T-cell (primary cell): ENCODE data around the gene FNDC10. TPM values are rescaled to one million over a fixed set of nuclear protein-coding genes. Genes with fewer than 3 reads are reported as not detected.

Source experiments
- ATAC-seq, 4 experiments: fragments of 200-7000 bp in 3 of 4; fragments of 150-1000 bp in 1 of 4; cut with Tn5 transposase; replicated peaks in 1 of 4; 1 replicate in 3 of 4; 2 replicates in 1 of 4; pipeline ENCODE4 v1.10.0; 2021; ENCODE audit warnings: moderate library complexity in 3 of 4, mild to moderate bottlenecking in 2 of 4, moderate number of reproducible peaks in 1 of 4
- CTCF ChIA-PET, 2 donors: fragments of 300-600 bp; sonication (Branson Sonifier 250); formaldehyde crosslinking; loops; one replicate each; lab custom pipeline; 2022; ENCODE audit warnings: antibody characterized with exemption in 2 of 2; lab: Charles Lee
- POLR2A ChIA-PET, 2 donors: fragments of 300-600 bp; sonication (Branson Sonifier 250); formaldehyde crosslinking; loops; one replicate each; lab custom pipeline; 2022; ENCODE audit warnings: antibody characterized with exemption in 2 of 2; lab: Charles Lee
- DNase-seq, 35 experiments: peaks; one replicate each; pipeline versions ENCODE4 v3.0.0 to v3.0.0-alpha.2; 2013 to 2023
- H3K27ac ChIP-seq: one replicate; pipeline ENCODE4 v1.5.1; 2013; ENCODE audit warnings: low read length
- H3K27me3 ChIP-seq, 2 experiments: replicated peaks in 1 of 2; 1 replicate in 1 of 2; 2 replicates in 1 of 2; pipeline versions ENCODE4 v1.6.1 to v1.7.0; 2013; ENCODE audit warnings: low read length in 1 of 2, mixed read lengths in 1 of 2; ENCODE audit not compliant: control insufficient read depth in 2 of 2, insufficient read depth in 2 of 2; ENCODE audit errors: extremely low read depth in 1 of 2
- H3K36me3 ChIP-seq, 2 donors: 1 replicate in 1 of 2; 2 replicates in 1 of 2; pipeline versions ENCODE4 v1.6.1 to v1.7.0; 2013; ENCODE audit warnings: low read length in 1 of 2; ENCODE audit not compliant: control insufficient read depth in 2 of 2, insufficient read depth in 1 of 2; ENCODE audit errors: extremely low read depth in 1 of 2
- H3K4me1 ChIP-seq, 2 experiments: 1 replicate in 1 of 2; 2 replicates in 1 of 2; pipeline versions ENCODE4 v1.6.1 to v1.7.0; 2013; ENCODE audit warnings: low read length in 2 of 2, mixed read lengths in 1 of 2; ENCODE audit not compliant: insufficient read depth in 2 of 2, control insufficient read depth in 1 of 2; ENCODE audit errors: extremely low read depth in 1 of 2
- H3K4me3 ChIP-seq, 2 donors: 1 replicate in 1 of 2; 2 replicates in 1 of 2; pipeline versions ENCODE4 v1.5.1 to v1.7.0; 2013; ENCODE audit warnings: mild to moderate bottlenecking in 2 of 2, low read length in 1 of 2, moderate library complexity in 1 of 2; ENCODE audit not compliant: control insufficient read depth in 1 of 2; ENCODE audit errors: extremely low read depth in 1 of 2
- H3K9me3 ChIP-seq: 2 replicates; pipeline ENCODE4 v1.7.0; 2013
- H3K27ac Mint-ChIP-seq, 2 donors: one replicate each; pipeline ENCODE4 v1.8.0; 2020 to 2021; ENCODE audit warnings: mild to moderate bottlenecking in 2 of 2, mixed read lengths in 2 of 2
- H3K27me3 Mint-ChIP-seq, 2 donors: one replicate each; pipeline ENCODE4 v1.8.0; 2021 to 2022; ENCODE audit warnings: mixed read lengths in 2 of 2
- H3K36me3 Mint-ChIP-seq: one replicate; pipeline ENCODE4 v1.8.0; 2021; ENCODE audit warnings: mixed read lengths
- H3K4me1 Mint-ChIP-seq, 3 donors: one replicate each; pipeline ENCODE4 v1.8.0; 2020 to 2022; ENCODE audit warnings: mixed read lengths in 3 of 3, mild to moderate bottlenecking in 1 of 3
- H3K4me3 Mint-ChIP-seq, 3 donors: one replicate each; pipeline ENCODE4 v1.8.0; 2020 to 2022; ENCODE audit warnings: mild to moderate bottlenecking in 3 of 3, mixed read lengths in 3 of 3, moderate library complexity in 3 of 3
- H3K9me3 Mint-ChIP-seq, 3 donors: one replicate each; pipeline ENCODE4 v1.8.0; 2020 to 2022; ENCODE audit warnings: mixed read lengths in 3 of 3
- WGBS: methylation state at CpG from one replicate; pipeline ENCODE4 v1.1.5; 2013; ENCODE audit warnings: missing lambda C conversion rate; ENCODE audit not compliant: insufficient coverage; 5-methylcytosine and 5-hydroxymethylcytosine counted together
- total RNA-seq, 35 experiments: library from RNA in 6 of 35; stranded (reverse) in 6 of 35; fragments of 120-200 nt in 1 of 35; gene quantifications; one replicate each; pipeline versions ENCODE4 v1.2.1 to v1.2.4 and lab custom pipeline; 2013 to 2026

Gene FNDC10
- total RNA-seq, 5 donors from 2014 or later (not counting 1 experiment from before 2014, with no cell fraction given), result 2.1 to 6.3 (median 5.9) TPM

- DNase-seq, result no peak
- peaks cover 0 to 23% of the 10 kb centered on the region in 2 experiments for H3K27me3 ChIP-seq
- H3K27me3 Mint-ChIP-seq, result peaks cover 7 to 8% of the 10 kb centered on the region in 2 donors
- CTCF ChIA-PET, result no interaction called here
- H3K4me3 ChIP-seq, result no peak overlapping the region
- POLR2A ChIA-PET, result interaction anchor here in 1 of 2 donors (1.2 kb wide), 1 partner anchor 37 kb away, joined by 3 read pairs; no protein-coding TSS in a partner anchor
- H3K36me3 ChIP-seq, result no peaks in the 10 kb centered on the region
- H3K27ac ChIP-seq, result no peak overlapping the region
- H3K9me3 Mint-ChIP-seq, result no peaks in the 10 kb centered on the region
- peaks cover 12 to 21% of the 10 kb centered on the region in 2 experiments for H3K4me1 ChIP-seq
- no peaks in the 10 kb centered on the region for H3K36me3 Mint-ChIP-seq
- H3K4me1 Mint-ChIP-seq, result peaks cover 16 to 24% (median 17%) of the 10 kb centered on the region in 3 donors
- WGBS, result 74% methylated on average over 7 of the region's 10 CpGs
- H3K4me3 Mint-ChIP-seq, result no peak overlapping the region
- H3K27ac Mint-ChIP-seq, result no peak overlapping the region
- no peak for ATAC-seq
- H3K9me3 ChIP-seq, result no peaks in the 10 kb centered on the region
Observed at GRCh38 chr1:1577367-1578011, 22.4 kb downstream of the FNDC10 start.

- Histone ChIP-seq H3K27ac (peak within 1 kb of the TSS; percentile 98), H3K36me3 (peaks cover 0 to 4% of the 10 kb centered on the region in 2 donors), H3K4me3 (peak within 1 kb of the TSS; percentile 82 to 89), H3K9me3 (no peaks in the 10 kb centered on the region), H3K27me3 (peaks cover 0 to 8% of the 10 kb centered on the region in 2 experiments), H3K4me1 (peaks cover 12 to 46% of the 10 kb centered on the region in 2 experiments)
- Mint-ChIP-seq H3K4me1 (peaks cover 31 to 42% (median 33%) of the 10 kb centered on the region in 3 donors), H3K36me3 (peaks cover 8% of the 10 kb centered on the region), H3K27me3 (no peaks in the 10 kb centered on the region), H3K27ac (peak within 1 kb of the TSS; percentile 99), H3K4me3 (peak within 1 kb of the TSS; percentile 90 to 96 (median 95)), H3K9me3 (no peaks in the 10 kb centered on the region)
- ATAC-seq (peak; percentile 85 to 90 (median 86)), DNase-seq (peak; percentile 83 to 97 (median 91))
- CTCF ChIA-PET, result no interaction called here
- POLR2A ChIA-PET, result no interaction called here
- 1% methylated on average over 85 of the region's 87 CpGs for WGBS
Observed at GRCh38 chr1:1574721-1575537, 25.0 kb downstream of the FNDC10 start, which contains the start of gene SSU72. SSU72 (minus strand) TSS chr1:1574863; CDS start chr1:1574557, 306 bp downstream.

GRCh38 chr1:1573843-1574720, 25.9 kb downstream of the FNDC10 start:
- Histone ChIP-seq H3K4me3 (peak overlapping the region; percentile 82 to 89), H3K36me3 (peaks cover 0 to 9% of the 10 kb centered on the region in 2 donors), H3K4me1 (peaks cover 12 to 53% of the 10 kb centered on the region in 2 experiments), H3K9me3 (no peaks in the 10 kb centered on the region), H3K27ac (peak overlapping the region; percentile 98), H3K27me3 (peaks cover 0 to 7% of the 10 kb centered on the region in 2 experiments)
- Mint-ChIP-seq H3K36me3 (peaks cover 9% of the 10 kb centered on the region), H3K9me3 (no peaks in the 10 kb centered on the region), H3K27ac (peak overlapping the region; percentile 94 to 97), H3K4me1 (peaks cover 39 to 50% (median 41%) of the 10 kb centered on the region in 3 donors), H3K27me3 (no peaks in the 10 kb centered on the region), H3K4me3 (peak overlapping the region; percentile 90 to 96 (median 95))
- CTCF ChIA-PET, result interaction anchor here in 1 of 2 donors (0.6 to 0.7 kb wide), 2 partner anchors 27 to 63 kb away, joined by 3 read pairs; no protein-coding TSS in a partner anchor
- DNase-seq (peak in 28 of 35 experiments; percentile 49 to 88 (median 68)), ATAC-seq (peak; percentile 84 to 85 (median 84))
- POLR2A ChIA-PET, result no interaction called here
- WGBS, result under 1% methylated on average over 89 of the region's 96 CpGs

GRCh38 chr1:1569341-1569740, 30.6 kb downstream of the FNDC10 start:
- no peaks in the 10 kb centered on the region for H3K27me3 Mint-ChIP-seq
- peak overlapping the region in 1 of 2 donors; percentile 22 for H3K27ac Mint-ChIP-seq
- Histone ChIP-seq H3K27ac (no peak overlapping the region), H3K36me3 (peaks cover 8 to 26% of the 10 kb centered on the region in 2 donors), H3K4me1 (peaks cover 9 to 75% of the 10 kb centered on the region in 2 experiments), H3K27me3 (no peaks in the 10 kb centered on the region), H3K9me3 (no peaks in the 10 kb centered on the region), H3K4me3 (no peak overlapping the region)
- ATAC-seq, result no peak
- no peak for DNase-seq
- no CpG with 5 or more reads among the region's 7 CpGs for WGBS
- ChIA-PET POLR2A (no interaction called here), CTCF (interaction anchor here in 1 of 2 donors (0.8 kb wide), 1 partner anchor 45 kb away, joined by 3 read pairs; no protein-coding TSS in a partner anchor)
- H3K9me3 Mint-ChIP-seq, result no peaks in the 10 kb centered on the region
- peaks cover 50 to 70% (median 67%) of the 10 kb centered on the region in 3 donors for H3K4me1 Mint-ChIP-seq
- H3K4me3 Mint-ChIP-seq, result no peak overlapping the region
- peaks cover 24% of the 10 kb centered on the region for H3K36me3 Mint-ChIP-seq

GRCh38 chr1:1567891-1568291, 32.0 kb downstream of the FNDC10 start:
- Mint-ChIP-seq H3K4me3 (peak overlapping the region in 1 of 3 donors; percentile 33), H3K27me3 (no peaks in the 10 kb centered on the region), H3K27ac (no peak overlapping the region), H3K36me3 (peaks cover 32% of the 10 kb centered on the region), H3K9me3 (no peaks in the 10 kb centered on the region), H3K4me1 (peaks cover 43 to 65% (median 64%) of the 10 kb centered on the region in 3 donors)
- Histone ChIP-seq H3K4me3 (no peak overlapping the region), H3K36me3 (peaks cover 13 to 41% of the 10 kb centered on the region in 2 donors), H3K27me3 (no peaks in the 10 kb centered on the region), H3K27ac (no peak overlapping the region), H3K9me3 (no peaks in the 10 kb centered on the region), H3K4me1 (peaks cover 3 to 68% of the 10 kb centered on the region in 2 experiments)
- DNase-seq (no peak), ATAC-seq (no peak)
- 83% methylated on average over 6 of the region's 10 CpGs for WGBS
- ChIA-PET CTCF (no interaction called here), POLR2A (interaction anchor here in 1 of 2 donors (0.7 kb wide), 1 partner anchor 15 kb away, joined by 5 read pairs; no protein-coding TSS in a partner anchor)
